NCI-H2029 (cell line): Measurements from ENCODE around the gene TTLL1.
"Not testable (repeated sequence)": the region's sequence is repeated elsewhere in the genome, so short reads cannot be mapped to it uniquely, and the experiment has no call there.

ENCODE experiments used
- DNase-seq: peaks from one replicate; lab custom pipeline; 2025; lab: John Stamatoyannopoulos, UW

The TTLL1 gene

GRCh38 chr22:43013355-43014315 is 75.6 kb downstream of the TTLL1 start:
- DNase-seq: no peak

DNA sequence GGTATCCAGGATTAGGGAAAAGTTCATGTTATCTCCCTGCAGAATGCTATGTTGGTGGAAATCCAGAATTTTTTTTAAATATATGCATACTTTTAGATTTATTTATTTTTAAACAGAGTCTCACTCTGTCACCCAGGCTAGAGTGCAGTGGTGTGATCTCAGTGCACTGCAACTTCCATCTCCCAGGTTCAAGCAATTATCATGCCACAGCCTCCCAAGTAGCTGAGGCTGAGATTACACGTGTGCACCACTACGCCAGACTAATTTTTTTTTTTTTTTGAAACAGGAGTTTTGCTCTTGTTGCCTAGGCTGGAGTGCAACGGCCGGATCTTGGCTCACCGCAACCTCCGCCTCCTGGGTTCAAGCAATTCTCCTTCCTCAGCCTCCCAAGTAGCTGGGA is 76.8 kb downstream of the TTLL1 start:
- no peak for DNase-seq

DNA sequence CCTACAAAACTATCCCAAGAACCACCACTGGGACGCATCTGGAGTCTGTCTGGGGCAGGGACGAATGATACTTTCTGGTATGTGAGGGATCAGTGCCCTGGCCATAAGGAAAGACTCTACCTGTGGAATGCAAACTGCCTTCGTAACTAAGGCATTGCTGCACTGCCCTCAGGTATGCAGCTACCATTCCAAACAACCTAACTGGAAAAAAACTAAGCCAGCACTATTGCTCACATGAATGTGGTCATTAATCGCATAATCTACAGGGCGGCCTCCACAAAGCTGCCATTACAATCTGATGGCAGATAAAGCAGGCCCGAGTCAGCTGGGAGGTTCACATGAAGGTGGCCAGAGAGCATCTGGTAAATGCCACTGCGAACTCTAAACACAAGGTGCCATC is 78.1 kb downstream of the TTLL1 start:
- DNase-seq: no peak

DNA sequence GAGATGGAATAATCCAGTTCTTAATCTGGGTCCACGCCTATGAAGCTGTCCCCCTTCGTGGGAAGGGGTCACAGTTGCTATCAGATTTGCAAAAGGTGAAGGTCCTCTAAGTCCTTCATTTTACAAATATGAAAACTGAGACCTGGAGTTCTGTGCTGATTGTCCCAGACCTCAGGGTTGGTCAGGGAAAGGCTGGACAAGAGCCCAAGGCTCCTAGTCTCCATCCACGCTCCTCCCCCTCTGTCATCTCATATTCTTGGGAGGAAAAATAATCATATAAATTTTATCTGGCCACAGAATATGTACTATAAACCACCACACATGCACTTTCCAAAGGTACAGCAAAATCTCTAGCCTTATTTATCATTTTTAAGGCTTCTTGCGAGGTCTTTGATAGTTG is 79.7 kb downstream of the TTLL1 start:
- no peak for DNase-seq

DNA sequence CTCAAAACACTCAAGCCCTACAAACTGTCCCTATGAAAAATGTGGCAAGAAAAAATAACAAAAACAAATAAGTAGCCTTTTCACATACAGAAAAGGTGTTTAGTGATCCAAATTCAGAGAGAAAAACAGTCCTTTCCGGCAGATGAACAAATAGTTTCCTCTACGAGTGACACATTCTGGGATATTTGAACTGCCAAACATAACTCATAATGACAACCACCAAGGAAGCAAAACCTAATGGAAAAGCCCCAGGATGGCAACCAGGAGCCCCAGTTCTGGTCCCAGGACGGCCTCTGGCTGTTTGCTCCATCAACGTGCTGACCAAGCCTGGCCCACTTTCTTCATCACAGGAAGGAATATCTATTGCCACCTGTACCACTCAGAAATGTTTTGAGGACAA is 80.3 kb downstream of the TTLL1 start:
- no peak for DNase-seq

- DNase-seq: no peak
These were observed 80.7 kb downstream of the TTLL1 start for GRCh38 chr22:43008509-43008908.

DNA sequence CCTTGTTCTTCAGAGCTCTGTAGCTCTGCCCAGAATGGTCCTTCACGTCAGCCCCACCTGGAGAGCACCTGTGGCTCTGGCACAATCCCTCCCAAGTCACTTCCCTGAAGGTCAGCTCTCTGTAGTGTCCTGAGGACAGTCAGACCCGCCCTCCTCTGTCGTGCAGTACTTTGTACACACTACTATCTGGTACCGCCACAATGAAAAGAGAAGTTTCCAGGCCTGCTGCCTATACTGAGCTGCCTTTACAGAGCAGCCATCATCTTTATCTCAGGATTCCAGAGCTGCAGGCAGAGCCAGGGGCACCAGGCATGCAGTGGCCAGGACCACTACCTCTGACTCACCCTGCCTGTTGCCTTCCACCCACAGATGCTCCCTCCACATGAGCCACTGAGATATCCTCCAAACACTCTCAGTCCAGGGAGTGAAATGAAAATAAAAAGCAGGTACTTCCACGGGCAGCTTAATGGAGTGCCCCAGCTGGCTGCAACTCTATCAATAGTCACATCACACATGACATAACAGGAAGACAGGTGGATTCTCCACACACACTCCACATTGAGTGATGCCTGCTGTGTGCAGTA is 81.6 kb downstream of the TTLL1 start:
- peak; percentile 49 for DNase-seq

DNA sequence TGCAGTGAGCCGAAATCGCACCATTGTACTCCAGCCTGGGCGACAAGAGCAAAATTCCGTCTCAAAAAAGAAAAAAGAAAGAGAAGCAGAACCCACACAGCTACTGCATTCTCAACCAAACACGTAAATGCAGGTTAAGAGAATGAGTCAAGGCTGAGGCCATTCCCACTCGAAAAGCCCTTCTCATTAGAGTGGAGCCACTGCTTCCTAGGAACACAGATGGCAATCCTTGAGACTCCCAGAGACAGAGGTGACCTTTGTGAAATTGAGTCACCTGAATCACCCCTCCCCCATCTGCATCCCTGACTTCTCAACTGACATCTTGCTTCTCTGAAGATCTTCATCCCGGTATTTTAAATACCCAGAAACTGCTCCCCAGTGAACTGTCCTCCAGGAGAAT is 82.4 kb downstream of the TTLL1 start:
- DNase-seq: no peak

GRCh38 chr22:43006016-43006505 is 83.1 kb downstream of the TTLL1 start:
- DNase-seq: no peak

- peak; percentile 27 for DNase-seq
These were observed 84.1 kb downstream of the TTLL1 start for GRCh38 chr22:43005106-43005505.

DNA sequence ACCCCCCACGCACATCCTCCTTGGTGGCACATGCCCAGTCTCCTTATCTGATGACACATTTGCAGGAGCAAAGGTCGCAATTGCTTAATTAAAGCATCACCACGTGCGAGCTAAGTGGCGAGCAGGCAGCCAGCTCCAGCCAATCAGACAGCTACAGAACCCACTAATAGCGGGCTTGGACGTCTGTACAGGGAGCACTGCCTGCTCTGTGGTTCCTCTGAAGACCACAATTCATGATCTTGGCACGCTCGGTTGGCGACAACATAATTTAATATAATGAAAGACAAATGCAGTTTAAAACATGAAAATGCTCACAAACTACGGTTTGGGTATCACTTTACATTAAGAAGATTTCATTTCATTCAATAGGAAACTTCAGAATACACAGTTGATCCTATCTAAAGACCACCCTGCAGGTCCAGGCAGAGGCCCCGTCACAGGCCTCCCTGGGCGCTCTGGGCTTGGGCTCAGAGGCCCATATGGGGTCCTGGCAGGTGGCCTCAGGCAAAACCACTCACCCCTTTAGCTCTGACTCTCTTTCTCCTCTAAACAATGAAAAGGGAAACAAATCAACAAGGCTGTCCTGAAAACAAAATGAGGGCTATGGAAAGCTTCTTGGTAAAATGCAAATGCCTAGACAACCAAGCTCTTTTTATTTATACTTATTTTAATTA is 84.7 kb downstream of the TTLL1 start:
- no peak for DNase-seq

DNA sequence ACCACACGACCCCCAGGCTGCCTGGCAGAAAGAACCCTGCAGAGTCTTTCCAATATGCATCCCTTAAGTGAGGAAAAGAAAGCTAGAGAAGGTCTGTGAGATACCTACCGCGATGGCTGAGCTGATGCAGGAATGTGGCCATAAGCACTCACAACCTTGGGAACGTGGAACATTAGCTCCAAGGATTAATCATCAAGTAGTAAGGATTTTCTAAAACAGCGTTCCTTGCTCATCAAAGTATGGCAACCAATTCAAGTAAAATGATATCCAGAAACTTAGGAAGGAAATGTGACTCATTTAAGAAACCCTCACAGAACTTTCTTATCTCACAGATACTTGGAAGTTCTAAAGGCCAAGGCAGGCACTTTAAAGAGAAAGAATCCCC is 87.0 kb downstream of the TTLL1 start:
- DNase-seq: no peak

DNA sequence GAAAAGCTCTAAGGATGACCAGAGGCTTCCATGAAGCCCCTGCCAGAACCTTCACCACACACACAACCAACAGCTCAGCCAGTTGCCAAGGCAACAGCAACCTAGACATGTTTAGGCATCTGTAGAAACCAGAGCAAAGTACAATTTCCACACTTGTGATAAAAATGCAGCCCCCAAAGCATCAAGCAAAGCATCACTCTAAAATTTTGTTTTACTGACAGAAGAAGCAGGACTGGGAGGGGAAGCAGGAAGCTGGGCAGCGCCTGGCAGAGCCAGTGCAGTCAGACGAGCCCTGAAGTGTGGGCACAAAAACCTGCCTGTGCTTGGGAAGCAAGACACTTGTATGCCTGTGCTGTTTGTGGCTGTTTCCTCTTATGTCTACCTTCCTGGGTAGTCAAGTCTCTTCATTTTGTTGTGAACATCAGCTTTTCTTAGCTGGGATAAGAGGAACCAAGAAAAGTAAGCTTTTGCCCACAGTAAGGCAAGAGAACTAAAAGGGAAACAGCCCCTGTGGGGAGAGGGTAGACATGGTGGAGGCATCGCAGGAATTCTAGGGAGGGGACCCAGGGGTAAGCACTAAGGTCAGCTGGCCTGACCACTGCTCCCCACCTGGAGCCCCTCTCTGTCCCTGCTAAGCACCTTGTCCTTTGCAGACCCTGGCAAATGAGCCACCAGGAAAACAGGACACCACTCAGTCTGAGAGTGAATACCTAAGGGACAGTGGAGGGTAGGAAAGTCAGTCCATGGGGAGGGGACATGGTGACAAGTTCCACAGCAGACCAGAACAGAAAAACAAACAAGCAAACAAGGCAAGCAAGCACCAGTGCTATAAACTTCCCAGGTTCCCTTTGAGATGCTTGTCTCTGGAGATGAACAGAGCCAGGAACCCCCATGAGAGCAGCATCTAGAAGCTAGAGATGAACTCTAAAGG is 87.7 kb downstream of the TTLL1 start:
- no peak for DNase-seq

DNA sequence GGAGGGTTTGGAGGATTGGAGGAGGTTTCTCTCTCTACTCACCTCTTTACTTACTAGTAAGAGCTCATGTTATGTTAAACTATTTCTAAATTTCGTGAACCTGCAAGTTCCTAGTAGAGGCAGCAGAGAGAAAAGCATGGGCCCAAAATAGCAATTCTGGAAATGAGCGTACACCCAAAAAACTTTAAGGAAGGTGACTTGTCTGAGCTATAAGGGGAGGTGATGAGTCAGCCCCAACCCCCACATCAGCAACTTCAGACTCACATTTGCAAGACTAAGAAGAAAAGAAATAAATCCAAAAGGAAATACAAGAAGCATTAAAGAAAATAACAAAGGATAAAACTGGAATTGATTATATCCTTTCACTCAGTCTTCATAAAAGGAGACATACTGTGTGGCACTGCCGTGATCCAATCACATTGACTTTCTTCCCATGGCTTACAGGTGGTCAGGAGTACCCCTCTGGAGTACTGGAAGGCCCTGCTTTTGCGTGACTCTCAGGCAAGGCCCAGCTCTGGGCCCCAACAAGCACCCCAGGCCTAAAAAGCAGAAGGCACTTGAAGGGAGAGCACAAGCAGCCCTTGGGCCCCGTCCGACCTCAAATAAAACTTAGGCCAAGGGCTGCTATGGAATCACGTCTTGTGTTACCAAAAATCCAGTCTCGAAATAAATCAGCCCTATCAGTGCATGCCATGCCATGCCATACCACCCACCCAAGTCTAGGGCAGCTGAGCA is 88.6 kb downstream of the TTLL1 start:
- DNase-seq: no peak

- no peak for DNase-seq
These were observed 91.6 kb downstream of the TTLL1 start for GRCh38 chr22:42997582-42998090.

- no peak for DNase-seq
These were observed 92.4 kb downstream of the TTLL1 start for GRCh38 chr22:42996646-42997365.

GRCh38 chr22:42995654-42996053 is 93.5 kb downstream of the TTLL1 start:
- not testable (repeated sequence) for DNase-seq

GRCh38 chr22:42994917-42995562 is 94.2 kb downstream of the TTLL1 start:
- DNase-seq: peak; percentile 63

- DNase-seq: no peak
These were observed 94.8 kb downstream of the TTLL1 start for GRCh38 chr22:42994276-42994916.
